Activated naive CD8-positive, alpha-beta T cell treated with anti-CD3 and anti-CD28 coated beads, Interleukin-2, amount 10 ng/mL, durations not matched to agents 7 days and 5 days (primary cell): ENCODE measurements around the gene FGD6. TPM values are rescaled to one million over a fixed set of nuclear protein-coding genes. Genes with fewer than 3 reads are reported as not detected.
"Not testable (repeated sequence)": the region's sequence is repeated elsewhere in the genome, so short reads cannot be mapped to it uniquely, and the experiment has no call there.

Source experiments
- ATAC-seq: fragments of 150-1000 bp; cut with Tn5 transposase; one replicate; pipeline ENCODE4 v1.10.0; 2021; ENCODE audit warnings: low read depth, moderate library complexity
- POLR2A ChIA-PET: fragments of 350-600 bp; sonication (Branson Sonifier 250); formaldehyde crosslinking; loops from one replicate; lab custom pipeline; 2021; ENCODE audit warnings: antibody characterized with exemption; lab: Charles Lee
- DNase-seq: peaks from one replicate; pipeline ENCODE4 v3.0.0; 2021
- H3K27ac Mint-ChIP-seq: one replicate; pipeline ENCODE4 v1.8.0; 2022; ENCODE audit warnings: mild to moderate bottlenecking, mixed read lengths
- H3K27me3 Mint-ChIP-seq: one replicate; pipeline ENCODE4 v1.8.0; 2022; ENCODE audit warnings: mild to moderate bottlenecking, moderate library complexity, mixed read lengths
- H3K36me3 Mint-ChIP-seq: one replicate; pipeline ENCODE4 v1.8.0; 2021; ENCODE audit warnings: mild to moderate bottlenecking, mixed read lengths
- H3K4me1 Mint-ChIP-seq: one replicate; pipeline ENCODE4 v1.8.0; 2021; ENCODE audit warnings: mixed read lengths
- H3K4me3 Mint-ChIP-seq: one replicate; pipeline ENCODE4 v1.8.0; 2022; ENCODE audit warnings: mild to moderate bottlenecking, moderate library complexity, mixed read lengths
- H3K9me3 Mint-ChIP-seq: one replicate; pipeline ENCODE4 v1.8.0; 2021; ENCODE audit warnings: mixed read lengths
- total RNA-seq, 2 experiments: library from RNA; stranded (reverse); gene quantifications; one replicate each; pipeline ENCODE4 v1.2.3, GENCODE V29; 2021

The FGD6 gene
- total RNA-seq, 2 experiments from 2014 or later, result 0.45 to 0.64 TPM

- POLR2A ChIA-PET, result no interaction called here
- no peaks in the 10 kb centered on the region for H3K36me3 Mint-ChIP-seq
- no peaks in the 10 kb centered on the region for H3K9me3 Mint-ChIP-seq
- ATAC-seq (no peak), DNase-seq (no peak)
- peaks cover 3% of the 10 kb centered on the region for H3K4me1 Mint-ChIP-seq
- H3K27ac Mint-ChIP-seq, result no peak overlapping the region
- no peak overlapping the region for H3K4me3 Mint-ChIP-seq
- peaks cover 2% of the 10 kb centered on the region for H3K27me3 Mint-ChIP-seq
Observed at GRCh38 chr12:95115641-95116040, 101.6 kb downstream of the FGD6 start.

- peaks cover 3% of the 10 kb centered on the region for H3K4me1 Mint-ChIP-seq
- POLR2A ChIA-PET, result no interaction called here
- DNase-seq, result no peak
- ATAC-seq, result no peak
- peaks cover 2% of the 10 kb centered on the region for H3K27me3 Mint-ChIP-seq
- no peak overlapping the region for H3K27ac Mint-ChIP-seq
- H3K4me3 Mint-ChIP-seq, result no peak overlapping the region
- no peaks in the 10 kb centered on the region for H3K9me3 Mint-ChIP-seq
- H3K36me3 Mint-ChIP-seq, result no peaks in the 10 kb centered on the region
Observed at GRCh38 chr12:95114766-95115405, 102.4 kb downstream of the FGD6 start.

GRCh38 chr12:95107362-95107761 lies 109.9 kb downstream of the FGD6 start:
- Mint-ChIP-seq H3K27ac (no peak overlapping the region), H3K4me1 (peaks cover 4% of the 10 kb centered on the region), H3K36me3 (no peaks in the 10 kb centered on the region), H3K9me3 (no peaks in the 10 kb centered on the region), H3K27me3 (no peaks in the 10 kb centered on the region), H3K4me3 (no peak overlapping the region)
- POLR2A ChIA-PET, result no interaction called here
- no peak for DNase-seq
- ATAC-seq, result no peak

- no peaks in the 10 kb centered on the region for H3K9me3 Mint-ChIP-seq
- H3K27me3 Mint-ChIP-seq, result no peaks in the 10 kb centered on the region
- no peak for ATAC-seq
- no peak overlapping the region for H3K4me3 Mint-ChIP-seq
- peaks cover 4% of the 10 kb centered on the region for H3K4me1 Mint-ChIP-seq
- no peak overlapping the region for H3K27ac Mint-ChIP-seq
- POLR2A ChIA-PET, result no interaction called here
- no peaks in the 10 kb centered on the region for H3K36me3 Mint-ChIP-seq
- DNase-seq, result no peak
Observed at GRCh38 chr12:95105540-95105939, 111.7 kb downstream of the FGD6 start.

- peaks cover 4% of the 10 kb centered on the region for H3K4me1 Mint-ChIP-seq
- ATAC-seq, result no peak
- H3K27me3 Mint-ChIP-seq, result no peaks in the 10 kb centered on the region
- H3K27ac Mint-ChIP-seq, result no peak overlapping the region
- H3K4me3 Mint-ChIP-seq, result no peak overlapping the region
- H3K36me3 Mint-ChIP-seq, result no peaks in the 10 kb centered on the region
- no peak for DNase-seq
- H3K9me3 Mint-ChIP-seq, result no peaks in the 10 kb centered on the region
- POLR2A ChIA-PET, result no interaction called here
Observed at GRCh38 chr12:95104919-95105452, 112.3 kb downstream of the FGD6 start.

GRCh38 chr12:95102916-95103671 lies 114.2 kb downstream of the FGD6 start:
- Mint-ChIP-seq H3K36me3 (no peaks in the 10 kb centered on the region), H3K4me3 (no peak overlapping the region), H3K27me3 (no peaks in the 10 kb centered on the region), H3K4me1 (peaks cover 4% of the 10 kb centered on the region), H3K9me3 (no peaks in the 10 kb centered on the region), H3K27ac (no peak overlapping the region)
- DNase-seq, result no peak
- ATAC-seq, result peak; percentile 93
- POLR2A ChIA-PET, result no interaction called here

GRCh38 chr12:95101957-95102356 lies 115.3 kb downstream of the FGD6 start:
- H3K27ac Mint-ChIP-seq, H3K4me1 Mint-ChIP-seq, H3K4me3 Mint-ChIP-seq, DNase-seq, ATAC-seq, H3K27me3 Mint-ChIP-seq, H3K9me3 Mint-ChIP-seq, H3K36me3 Mint-ChIP-seq: not testable (repeated sequence)
- POLR2A ChIA-PET, result interaction anchor here (1.0 kb wide), 1 partner anchor 58 kb away, joined by 6 read pairs; no protein-coding TSS in a partner anchor

GRCh38 chr12:95100264-95101190 lies 116.7 kb downstream of the FGD6 start:
- H3K9me3 Mint-ChIP-seq, result no peaks in the 10 kb centered on the region
- ATAC-seq (no peak), DNase-seq (no peak)
- no peaks in the 10 kb centered on the region for H3K36me3 Mint-ChIP-seq
- no peaks in the 10 kb centered on the region for H3K27me3 Mint-ChIP-seq
- H3K4me1 Mint-ChIP-seq, result peaks cover 4% of the 10 kb centered on the region
- POLR2A ChIA-PET, result no interaction called here
- no peak overlapping the region for H3K4me3 Mint-ChIP-seq
- H3K27ac Mint-ChIP-seq, result no peak overlapping the region

- no peak overlapping the region for H3K27ac Mint-ChIP-seq
- no peaks in the 10 kb centered on the region for H3K36me3 Mint-ChIP-seq
- no peak overlapping the region for H3K4me3 Mint-ChIP-seq
- no peak for DNase-seq
- no peak for ATAC-seq
- POLR2A ChIA-PET, result no interaction called here
- H3K4me1 Mint-ChIP-seq, result peaks cover 4% of the 10 kb centered on the region
- peaks cover 3% of the 10 kb centered on the region for H3K27me3 Mint-ChIP-seq
- H3K9me3 Mint-ChIP-seq, result no peaks in the 10 kb centered on the region
Observed at GRCh38 chr12:95099270-95099790, 117.9 kb downstream of the FGD6 start.

- Mint-ChIP-seq H3K36me3 (no peaks in the 10 kb centered on the region), H3K9me3 (no peaks in the 10 kb centered on the region), H3K27ac (no peak overlapping the region), H3K4me3 (no peak overlapping the region), H3K27me3 (peaks cover 3% of the 10 kb centered on the region), H3K4me1 (no peaks in the 10 kb centered on the region)
- DNase-seq (no peak), ATAC-seq (no peak)
- POLR2A ChIA-PET, result no interaction called here
Observed at GRCh38 chr12:95096852-95097251, 120.4 kb downstream of the FGD6 start.

- POLR2A ChIA-PET, result no interaction called here
- no peaks in the 10 kb centered on the region for H3K4me1 Mint-ChIP-seq
- peaks cover 3% of the 10 kb centered on the region for H3K27me3 Mint-ChIP-seq
- H3K4me3 Mint-ChIP-seq, result no peak overlapping the region
- no peaks in the 10 kb centered on the region for H3K9me3 Mint-ChIP-seq
- no peaks in the 10 kb centered on the region for H3K36me3 Mint-ChIP-seq
- no peak overlapping the region for H3K27ac Mint-ChIP-seq
- ATAC-seq, result no peak
- DNase-seq, result no peak
Observed at GRCh38 chr12:95096378-95096777, 120.9 kb downstream of the FGD6 start.

GRCh38 chr12:95095866-95096265 lies 121.4 kb downstream of the FGD6 start:
- H3K27ac Mint-ChIP-seq, ATAC-seq, H3K4me1 Mint-ChIP-seq, H3K36me3 Mint-ChIP-seq, POLR2A ChIA-PET, H3K4me3 Mint-ChIP-seq, H3K27me3 Mint-ChIP-seq, H3K9me3 Mint-ChIP-seq, DNase-seq: not testable (repeated sequence)

GRCh38 chr12:95089462-95089861 lies 127.8 kb downstream of the FGD6 start:
- Mint-ChIP-seq H3K4me1 (no peaks in the 10 kb centered on the region), H3K9me3 (no peaks in the 10 kb centered on the region), H3K4me3 (no peak overlapping the region), H3K27ac (no peak overlapping the region), H3K36me3 (no peaks in the 10 kb centered on the region), H3K27me3 (peaks cover under 1% of the 10 kb centered on the region)
- no peak for ATAC-seq
- no peak for DNase-seq
- POLR2A ChIA-PET, result no interaction called here
